Fibroblast of the aortic adventitia (primary cell): ENCODE results near the gene OTC. TPM values are rescaled to one million over a fixed set of nuclear protein-coding genes. Genes with fewer than 3 reads are reported as not detected.

ENCODE experiments used
- DNase-seq: peaks from one replicate; pipeline ENCODE4 v3.0.0-alpha.2; 2010; ENCODE audit warnings: low read depth
- H3K4me3 ChIP-seq: 2 replicates; pipeline ENCODE4 v1.5.1; 2011; ENCODE audit warnings: low read depth, mild to moderate bottlenecking, control low read depth, low read length, moderate library complexity
- total RNA-seq: library from RNA; depleted of rRNA; stranded (reverse); fragments of >200 nt; gene quantifications from 2 replicates; pipeline ENCODE4 v1.2.3, GENCODE V29; 2012; ENCODE audit warnings: low replicate concordance
- TF ChIP-seq, protein P1 (sequence below): IDR thresholded peaks from 2 replicates; pipeline ENCODE4 v1.5.1; 2011; ENCODE audit warnings: mild to moderate bottlenecking, low read length, control low read depth, inconsistent platforms; ENCODE audit not compliant: insufficient read depth

Gene OTC
- total RNA-seq, 1 donor, result not detected

DNA sequence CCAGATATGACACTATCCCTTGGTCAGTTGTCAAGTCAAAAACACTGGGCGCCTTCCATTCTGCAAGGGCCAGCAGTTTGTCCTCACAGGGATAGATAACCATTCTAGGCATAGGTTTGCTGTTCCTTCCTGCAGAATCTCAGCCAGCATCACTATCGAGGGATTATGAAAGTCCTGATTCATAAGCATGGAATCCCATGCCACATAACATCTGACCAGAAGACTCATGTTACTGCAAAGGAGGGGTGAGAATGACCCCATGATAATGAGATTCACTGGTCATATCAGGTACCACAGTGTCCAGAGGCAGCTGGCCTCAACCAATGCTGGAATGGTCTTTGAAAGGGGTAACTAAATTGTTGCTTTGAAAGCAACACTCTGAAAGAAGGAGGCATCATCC, 84.7 kb downstream of the OTC start:
- TF ChIP-seq, protein P1, sequence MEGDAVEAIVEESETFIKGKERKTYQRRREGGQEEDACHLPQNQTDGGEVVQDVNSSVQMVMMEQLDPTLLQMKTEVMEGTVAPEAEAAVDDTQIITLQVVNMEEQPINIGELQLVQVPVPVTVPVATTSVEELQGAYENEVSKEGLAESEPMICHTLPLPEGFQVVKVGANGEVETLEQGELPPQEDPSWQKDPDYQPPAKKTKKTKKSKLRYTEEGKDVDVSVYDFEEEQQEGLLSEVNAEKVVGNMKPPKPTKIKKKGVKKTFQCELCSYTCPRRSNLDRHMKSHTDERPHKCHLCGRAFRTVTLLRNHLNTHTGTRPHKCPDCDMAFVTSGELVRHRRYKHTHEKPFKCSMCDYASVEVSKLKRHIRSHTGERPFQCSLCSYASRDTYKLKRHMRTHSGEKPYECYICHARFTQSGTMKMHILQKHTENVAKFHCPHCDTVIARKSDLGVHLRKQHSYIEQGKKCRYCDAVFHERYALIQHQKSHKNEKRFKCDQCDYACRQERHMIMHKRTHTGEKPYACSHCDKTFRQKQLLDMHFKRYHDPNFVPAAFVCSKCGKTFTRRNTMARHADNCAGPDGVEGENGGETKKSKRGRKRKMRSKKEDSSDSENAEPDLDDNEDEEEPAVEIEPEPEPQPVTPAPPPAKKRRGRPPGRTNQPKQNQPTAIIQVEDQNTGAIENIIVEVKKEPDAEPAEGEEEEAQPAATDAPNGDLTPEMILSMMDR, result no peak
- no peak for DNase-seq

DNA sequence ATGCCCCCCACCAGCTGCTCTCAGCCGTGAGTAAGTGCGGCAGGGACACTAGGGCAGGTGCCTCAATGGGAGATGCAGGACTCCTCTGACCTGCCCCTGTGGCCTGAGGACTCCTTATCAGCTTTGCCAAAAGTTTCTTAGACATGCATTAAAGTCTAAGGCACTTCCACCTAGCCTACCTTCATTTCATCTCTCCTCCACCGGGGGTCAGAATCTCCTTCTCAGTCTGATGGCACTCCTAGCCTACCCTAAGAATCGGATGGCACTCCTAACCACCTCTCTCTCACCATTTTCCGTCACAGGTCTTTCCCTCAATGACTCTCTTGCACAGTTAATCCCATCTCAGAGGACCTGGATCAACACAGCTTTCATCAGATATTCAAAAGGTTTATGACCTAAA, 85.9 kb downstream of the OTC start:
- H3K4me3 ChIP-seq, result no peak overlapping the region
- no peak for DNase-seq
- TF ChIP-seq, protein P1, result no peak

More for the DNA sequence above, 84.7 kb downstream of the OTC start:
- no peak overlapping the region for H3K4me3 ChIP-seq

DNA sequence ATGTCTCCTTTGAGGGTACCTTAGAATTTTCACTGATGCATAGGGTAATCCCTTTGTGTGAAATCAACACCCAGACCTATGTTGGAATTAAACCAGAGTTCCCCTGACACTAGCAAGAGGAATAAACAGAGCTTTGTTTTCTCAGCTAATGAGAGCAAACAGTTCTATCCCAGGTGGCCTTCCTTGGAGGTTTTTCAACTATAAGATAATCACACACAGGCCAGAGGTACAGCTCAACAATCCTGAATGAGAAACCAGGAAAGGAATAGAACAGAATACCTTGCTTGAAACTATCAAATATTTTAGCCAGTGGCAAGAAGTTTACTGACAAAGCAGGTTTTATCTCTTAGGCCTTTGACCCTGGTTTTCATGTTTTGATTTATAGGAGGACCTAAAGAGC, 100.2 kb downstream of the OTC start:
- no peak overlapping the region for H3K4me3 ChIP-seq
- no peak for DNase-seq
- TF ChIP-seq, protein P1, result no peak

DNA sequence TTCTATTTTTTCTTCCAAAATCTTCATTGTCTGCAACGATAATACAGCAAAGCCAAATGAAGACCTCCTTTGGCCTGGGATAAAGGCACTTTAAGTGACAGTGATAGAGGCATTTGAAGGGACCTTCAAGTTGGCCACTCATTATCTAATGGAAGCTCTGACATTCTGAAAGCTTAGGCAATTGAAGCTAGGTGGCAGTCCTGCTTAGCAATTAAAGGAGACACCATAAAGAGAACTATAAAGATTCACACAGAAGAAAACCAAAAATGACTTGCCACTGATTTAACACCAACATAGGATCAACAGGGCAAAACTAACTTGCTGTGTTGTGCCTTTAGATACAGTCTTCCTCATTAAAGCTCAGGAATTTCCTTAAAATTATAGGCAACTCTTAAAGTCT, 105.7 kb downstream of the OTC start:
- TF ChIP-seq, protein P1, result no peak
- H3K4me3 ChIP-seq, result no peak overlapping the region
- no peak for DNase-seq

DNA sequence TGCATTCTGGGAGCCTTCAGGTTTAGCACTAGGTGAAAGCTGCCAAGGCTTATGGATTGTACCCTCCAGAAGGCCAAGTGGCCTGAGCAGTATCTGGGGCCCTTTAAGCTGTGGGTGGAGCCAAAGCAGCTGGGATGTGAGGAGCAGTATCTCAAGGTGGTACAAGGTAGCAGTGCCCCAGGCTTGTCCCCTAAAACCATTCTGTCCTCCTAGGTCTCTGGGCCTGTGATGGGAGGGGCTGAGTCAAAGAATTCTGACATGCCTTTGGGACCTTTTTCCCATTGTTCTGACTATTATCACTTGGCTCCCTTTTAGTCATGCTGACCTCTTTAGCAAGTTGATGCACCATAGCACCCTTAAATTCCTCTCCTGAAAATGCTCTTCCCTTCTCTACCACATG, 109.9 kb downstream of the OTC start:
- TF ChIP-seq, protein P1, result no peak

DNA sequence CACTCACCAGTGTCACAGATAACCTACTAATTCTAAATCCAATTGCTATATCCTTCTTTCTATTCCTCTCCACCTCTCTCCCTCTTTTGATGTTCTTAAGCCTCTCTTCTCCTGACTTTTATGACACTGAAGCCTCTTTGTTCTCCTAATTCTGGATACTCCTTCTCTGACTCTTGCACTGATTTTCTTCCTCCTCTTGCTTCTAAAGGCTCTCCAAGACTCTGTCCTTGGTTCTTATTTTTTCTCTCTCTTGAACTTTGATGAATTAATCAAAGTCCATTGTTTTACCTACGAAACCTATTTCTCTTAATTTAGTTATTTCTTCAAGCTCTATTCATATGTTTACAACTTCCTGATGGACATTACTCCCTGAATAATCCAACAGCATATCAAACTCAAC, 113.3 kb downstream of the OTC start:
- TF ChIP-seq, protein P1, result no peak
- no peak overlapping the region for H3K4me3 ChIP-seq
- DNase-seq, result no peak

More for the DNA sequence above, 109.9 kb downstream of the OTC start:
- no peak overlapping the region for H3K4me3 ChIP-seq
- no peak for DNase-seq

DNA sequence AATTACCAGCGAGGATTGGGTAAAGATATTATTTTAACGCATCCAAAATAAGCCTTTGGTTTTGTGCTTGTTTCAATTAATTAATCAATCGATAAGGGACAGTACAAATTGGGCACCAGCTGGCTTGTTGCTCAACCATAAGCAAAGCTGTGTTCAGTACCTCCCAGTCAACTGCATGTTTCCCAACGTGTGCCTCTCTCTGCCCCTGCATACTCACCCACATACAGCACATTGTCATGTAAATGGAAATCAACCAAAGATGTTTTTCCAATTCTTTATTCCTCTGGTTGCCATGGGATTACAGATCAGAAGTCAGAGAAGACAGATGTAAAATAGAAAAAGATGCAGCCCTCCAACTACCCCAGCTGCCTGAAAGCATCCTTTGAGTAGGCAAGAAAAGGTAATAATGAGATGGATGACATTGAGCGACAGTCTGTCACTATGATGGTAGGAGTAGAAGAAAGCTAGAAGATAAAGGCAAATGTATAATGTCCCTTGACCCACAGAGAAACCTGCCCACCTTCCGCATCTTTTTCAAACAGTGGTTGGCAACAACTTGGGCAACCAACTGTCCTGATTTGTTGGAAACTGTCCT, 116.3 kb downstream of the OTC start:
- no peak for DNase-seq
- no peak overlapping the region for H3K4me3 ChIP-seq
- TF ChIP-seq, protein P1, result no peak
